ENCODE data around the gene SYNE3.

Gene SYNE3

GRCh38 chr14:95481391-95482022 lies 34.9 kb downstream of the SYNE3 start:
- Histone ChIP-seq H3K36me3 (ENCODE audit: insufficient read depth, low read length) (no peaks in the 10 kb centered on the region), H3K4me3 (no peak overlapping the region), H3K27ac (no peak overlapping the region), H3K9me3 (ENCODE audit: low read depth, low read length) (no peaks in the 10 kb centered on the region), H3K9ac (ENCODE audit: insufficient read length) (no peak overlapping the region)
- TF ChIP-seq POLR2AphosphoS5 (IDR thresholded peaks at IDR 0.05; ENCODE audit: borderline replicate concordance, low read depth, low read length) (no peak), EZH2 (IDR thresholded peaks at IDR 0.05) (no peak), FOXP2 (optimal IDR thresholded peaks at IDR 0.05; ENCODE audit: control extremely low read depth, extremely low read length, insufficient read depth) (no peak)
- no peak for DNase-seq (ENCODE audit: low read depth, low spot score)

GRCh38 chr14:95480887-95481226 lies 35.6 kb downstream of the SYNE3 start:
- Histone ChIP-seq H3K27ac (no peak overlapping the region), H3K4me3 (no peak overlapping the region), H3K9me3 (ENCODE audit: low read depth, low read length) (no peaks in the 10 kb centered on the region), H3K9ac (ENCODE audit: insufficient read length) (no peak overlapping the region), H3K36me3 (ENCODE audit: insufficient read depth, low read length) (no peaks in the 10 kb centered on the region)
- no peak for TF ChIP-seq EZH2 (IDR thresholded peaks at IDR 0.05)
- no peak for TF ChIP-seq FOXP2 (optimal IDR thresholded peaks at IDR 0.05; ENCODE audit: control extremely low read depth, extremely low read length, insufficient read depth)
- TF ChIP-seq POLR2AphosphoS5 (IDR thresholded peaks at IDR 0.05; ENCODE audit: borderline replicate concordance, low read depth, low read length): no peak
- no peak for DNase-seq (ENCODE audit: low read depth, low spot score)

GRCh38 chr14:95480109-95480886 lies 36.2 kb downstream of the SYNE3 start:
- H3K9ac ChIP-seq (ENCODE audit: insufficient read length): no peak overlapping the region
- no peak for DNase-seq (ENCODE audit: low read depth, low spot score)

GRCh38 chr14:95479494-95479893 lies 37.0 kb downstream of the SYNE3 start:
- peaks cover 2% of the 10 kb centered on the region; the same call in 1 of the 2 replicates for H3K36me3 ChIP-seq (ENCODE audit: insufficient read depth, low read length)
- no peaks in the 10 kb centered on the region for H3K9me3 ChIP-seq (ENCODE audit: low read depth, low read length)
- H3K4me3 ChIP-seq: no peak overlapping the region
- no peak for TF ChIP-seq EZH2 (IDR thresholded peaks at IDR 0.05)
- no peak for TF ChIP-seq FOXP2 (optimal IDR thresholded peaks at IDR 0.05; ENCODE audit: control extremely low read depth, extremely low read length, insufficient read depth)
- TF ChIP-seq POLR2AphosphoS5 (IDR thresholded peaks at IDR 0.05; ENCODE audit: borderline replicate concordance, low read depth, low read length): no peak
- no peak overlapping the region for H3K27ac ChIP-seq
- H3K9ac ChIP-seq (ENCODE audit: insufficient read length): no peak overlapping the region
- DNase-seq (ENCODE audit: low read depth, low spot score): no peak

More at GRCh38 chr14:95480109-95480886, 36.2 kb downstream of the SYNE3 start:
- TF ChIP-seq EZH2 (IDR thresholded peaks at IDR 0.05): no peak
- TF ChIP-seq POLR2AphosphoS5 (IDR thresholded peaks at IDR 0.05; ENCODE audit: borderline replicate concordance, low read depth, low read length): no peak
- TF ChIP-seq FOXP2 (optimal IDR thresholded peaks at IDR 0.05; ENCODE audit: control extremely low read depth, extremely low read length, insufficient read depth): no peak
- H3K9me3 ChIP-seq (ENCODE audit: low read depth, low read length): no peaks in the 10 kb centered on the region
- H3K4me3 ChIP-seq: no peak overlapping the region
- H3K27ac ChIP-seq: no peak overlapping the region
- no peaks in the 10 kb centered on the region for H3K36me3 ChIP-seq (ENCODE audit: insufficient read depth, low read length)

GRCh38 chr14:95478818-95479217 lies 37.6 kb downstream of the SYNE3 start:
- Histone ChIP-seq H3K36me3 (ENCODE audit: insufficient read depth, low read length) (peaks cover 7% of the 10 kb centered on the region; the same call in 1 of the 2 replicates), H3K9ac (ENCODE audit: insufficient read length) (no peak overlapping the region), H3K27ac (no peak overlapping the region), H3K9me3 (ENCODE audit: low read depth, low read length) (no peaks in the 10 kb centered on the region), H3K4me3 (no peak overlapping the region)
- no peak for TF ChIP-seq EZH2 (IDR thresholded peaks at IDR 0.05)
- TF ChIP-seq FOXP2 (optimal IDR thresholded peaks at IDR 0.05; ENCODE audit: control extremely low read depth, extremely low read length, insufficient read depth): no peak
- TF ChIP-seq POLR2AphosphoS5 (IDR thresholded peaks at IDR 0.05; ENCODE audit: borderline replicate concordance, low read depth, low read length): no peak
- no peak for DNase-seq (ENCODE audit: low read depth, low spot score)

GRCh38 chr14:95478309-95478708 lies 38.1 kb downstream of the SYNE3 start:
- Histone ChIP-seq H3K36me3 (ENCODE audit: insufficient read depth, low read length) (peaks cover 7% of the 10 kb centered on the region; the same call in 1 of the 2 replicates), H3K9ac (ENCODE audit: insufficient read length) (no peak overlapping the region)

GRCh38 chr14:95477411-95478269 lies 38.8 kb downstream of the SYNE3 start:
- H3K27ac ChIP-seq: no peak overlapping the region
- peaks cover 7% of the 10 kb centered on the region; the same call in 1 of the 2 replicates for H3K36me3 ChIP-seq (ENCODE audit: insufficient read depth, low read length)
- H3K4me3 ChIP-seq: no peak overlapping the region
- no peak for DNase-seq (ENCODE audit: low read depth, low spot score)
- no peak overlapping the region for H3K9ac ChIP-seq (ENCODE audit: insufficient read length)
- TF ChIP-seq POLR2AphosphoS5 (IDR thresholded peaks at IDR 0.05; ENCODE audit: borderline replicate concordance, low read depth, low read length): no peak
- no peak for TF ChIP-seq EZH2 (IDR thresholded peaks at IDR 0.05)
- no peak for TF ChIP-seq FOXP2 (optimal IDR thresholded peaks at IDR 0.05; ENCODE audit: control extremely low read depth, extremely low read length, insufficient read depth)
- no peaks in the 10 kb centered on the region for H3K9me3 ChIP-seq (ENCODE audit: low read depth, low read length)

More at GRCh38 chr14:95478309-95478708, 38.1 kb downstream of the SYNE3 start:
- TF ChIP-seq FOXP2 (optimal IDR thresholded peaks at IDR 0.05; ENCODE audit: control extremely low read depth, extremely low read length, insufficient read depth) (no peak), POLR2AphosphoS5 (IDR thresholded peaks at IDR 0.05; ENCODE audit: borderline replicate concordance, low read depth, low read length) (no peak), EZH2 (IDR thresholded peaks at IDR 0.05) (no peak)
- DNase-seq (ENCODE audit: low read depth, low spot score): no peak
- no peak overlapping the region for H3K27ac ChIP-seq
- H3K4me3 ChIP-seq: no peak overlapping the region
- no peaks in the 10 kb centered on the region for H3K9me3 ChIP-seq (ENCODE audit: low read depth, low read length)

GRCh38 chr14:95476747-95477146 lies 39.7 kb downstream of the SYNE3 start:
- Histone ChIP-seq H3K9ac (ENCODE audit: insufficient read length) (no peak overlapping the region), H3K9me3 (ENCODE audit: low read depth, low read length) (no peaks in the 10 kb centered on the region), H3K36me3 (ENCODE audit: insufficient read depth, low read length) (peaks cover 7% of the 10 kb centered on the region; the same call in 1 of the 2 replicates), H3K4me3 (no peak overlapping the region), H3K27ac (no peak overlapping the region)
- no peak for DNase-seq (ENCODE audit: low read depth, low spot score)
- TF ChIP-seq EZH2 (IDR thresholded peaks at IDR 0.05) (no peak), FOXP2 (optimal IDR thresholded peaks at IDR 0.05; ENCODE audit: control extremely low read depth, extremely low read length, insufficient read depth) (no peak), POLR2AphosphoS5 (IDR thresholded peaks at IDR 0.05; ENCODE audit: borderline replicate concordance, low read depth, low read length) (no peak)

Measured in SK-N-MC (cell line).